IPS DF 6.9 (cell line): Measurements from ENCODE around the gene CNTNAP2.

ENCODE experiments used
- DNase-seq: peaks from one replicate; pipeline ENCODE4 v3.0.0-alpha.2; 2013; ENCODE audit warnings: low read depth, low spot score
- H3K27ac ChIP-seq: one replicate; pipeline ENCODE4 v1.5.1; 2013; ENCODE audit warnings: low read length, control low read depth
- H3K27me3 ChIP-seq: 2 replicates; pipeline ENCODE4 v1.6.1; 2013; ENCODE audit warnings: mild to moderate bottlenecking, low read length; ENCODE audit not compliant: control insufficient read depth, insufficient read depth
- H3K36me3 ChIP-seq: 2 replicates; pipeline ENCODE4 v1.6.1; 2013; ENCODE audit warnings: low read length; ENCODE audit not compliant: control insufficient read depth, insufficient read depth
- H3K4me1 ChIP-seq: 2 replicates; pipeline ENCODE4 v1.6.1; 2013; ENCODE audit warnings: low read length; ENCODE audit not compliant: control insufficient read depth, insufficient read depth
- H3K4me3 ChIP-seq: 2 replicates; pipeline ENCODE4 v1.5.1; 2013; ENCODE audit warnings: mild to moderate bottlenecking, low read length
- H3K9me3 ChIP-seq: 2 replicates; pipeline ENCODE4 v1.6.1; 2013; ENCODE audit warnings: low read length, inconsistent platforms; ENCODE audit not compliant: control insufficient read depth, insufficient read depth
- WGBS: extraction: QIAGEN DNeasy Blood & Tissue Kit; methylation state at CpG from one replicate; pipeline ENCODE4 v1.1.7; 2013; ENCODE audit warnings: mixed read lengths, missing lambda C conversion rate; ENCODE audit not compliant: insufficient read length, insufficient coverage; 5-methylcytosine and 5-hydroxymethylcytosine counted together

Gene CNTNAP2

GRCh38 chr7:148337246-148337965, 2220.8 kb downstream of the CNTNAP2 start:
- no peak overlapping the region for H3K27ac ChIP-seq

DNA sequence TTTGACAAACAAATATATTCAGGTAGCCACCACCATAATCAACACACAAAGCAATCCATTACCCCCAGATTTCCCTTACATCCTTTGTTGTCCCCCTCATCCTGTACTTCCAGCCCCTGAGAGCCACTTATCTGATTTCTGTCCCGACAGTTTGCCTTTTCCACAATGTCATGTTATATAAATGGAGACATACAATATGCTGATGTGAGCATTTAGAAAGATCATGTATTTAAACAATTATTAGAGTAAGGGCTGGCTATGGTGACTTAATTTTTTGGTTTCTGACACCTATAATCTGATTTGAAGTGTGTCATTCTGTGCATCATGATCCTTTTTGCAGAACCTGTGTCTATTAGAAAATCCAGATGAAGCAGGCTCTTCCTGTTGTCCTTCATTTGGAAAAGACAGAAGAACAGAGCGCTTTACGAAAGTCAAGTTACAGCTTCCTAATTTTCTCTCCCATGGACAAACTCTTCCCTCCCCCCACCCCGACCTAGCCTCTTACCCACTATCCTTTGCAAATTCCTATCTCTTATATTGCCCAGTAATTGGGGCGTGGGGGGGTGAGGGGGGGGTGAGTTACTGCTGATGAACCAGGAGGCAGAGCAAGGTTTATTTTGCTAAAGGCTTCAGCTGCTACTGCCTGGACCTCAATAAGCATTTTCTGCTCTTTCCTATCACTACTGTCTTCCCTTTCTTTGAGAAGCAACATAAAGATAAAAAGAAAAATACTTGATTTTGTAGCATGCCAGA, 2221.6 kb downstream of the CNTNAP2 start:
- Histone ChIP-seq H3K27ac (no peak overlapping the region), H3K4me3 (no peak overlapping the region), H3K4me1 (no peaks in the 10 kb centered on the region; the same call in 1 of the 2 replicates), H3K9me3 (no peaks in the 10 kb centered on the region), H3K27me3 (no peaks in the 10 kb centered on the region), H3K36me3 (no peaks in the 10 kb centered on the region)
- DNase-seq: no peak
- WGBS: no CpG with 5 or more reads among the region's 5 CpGs

More at GRCh38 chr7:148337246-148337965, 2220.8 kb downstream of the CNTNAP2 start:
- H3K4me3 ChIP-seq: no peak overlapping the region
- no CpG with 5 or more reads among the region's 11 CpGs for WGBS
- DNase-seq: no peak
- no peaks in the 10 kb centered on the region for H3K27me3 ChIP-seq
- no peaks in the 10 kb centered on the region for H3K9me3 ChIP-seq
- no peaks in the 10 kb centered on the region; the same call in 1 of the 2 replicates for H3K4me1 ChIP-seq
- no peaks in the 10 kb centered on the region for H3K36me3 ChIP-seq

- WGBS: no CpG with 5 or more reads among the region's 15 CpGs
- no peaks in the 10 kb centered on the region; the same call in 1 of the 2 replicates for H3K4me1 ChIP-seq
- no peak for DNase-seq
- no peaks in the 10 kb centered on the region for H3K9me3 ChIP-seq
- no peak overlapping the region for H3K27ac ChIP-seq
- no peaks in the 10 kb centered on the region for H3K36me3 ChIP-seq
- H3K4me3 ChIP-seq: peak overlapping the region; percentile 31; the same call in 1 of the 2 replicates
- no peaks in the 10 kb centered on the region for H3K27me3 ChIP-seq
Measured at GRCh38 chr7:148340438-148341280, 2224.1 kb downstream of the CNTNAP2 start.

DNA sequence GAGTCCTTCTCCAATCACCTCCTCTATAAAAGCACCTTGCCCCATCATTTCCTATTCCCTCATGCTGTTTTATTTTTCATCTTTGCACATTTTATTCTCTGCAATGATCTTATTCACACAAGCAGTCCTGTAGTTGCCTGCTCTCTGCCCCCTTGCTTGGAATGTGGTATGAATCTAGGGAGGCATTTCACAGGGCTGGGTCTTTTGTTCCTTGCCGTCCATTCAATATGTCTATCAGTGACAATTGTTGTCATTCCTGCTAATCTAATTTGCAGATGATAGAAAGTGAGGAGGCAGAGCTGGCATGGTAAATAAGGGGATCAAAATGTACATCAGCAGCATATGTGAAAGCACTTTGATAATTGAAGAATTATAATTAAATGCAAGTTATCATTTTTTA, 2227.8 kb downstream of the CNTNAP2 start:
- no peaks in the 10 kb centered on the region for H3K36me3 ChIP-seq
- H3K27ac ChIP-seq: no peak overlapping the region
- H3K9me3 ChIP-seq: no peaks in the 10 kb centered on the region
- no peaks in the 10 kb centered on the region for H3K4me1 ChIP-seq
- H3K4me3 ChIP-seq: no peak overlapping the region
- no CpG with 5 or more reads among the region's 1 CpG for WGBS
- H3K27me3 ChIP-seq: no peaks in the 10 kb centered on the region
- no peak for DNase-seq

- H3K4me1 ChIP-seq: no peaks in the 10 kb centered on the region
- no peaks in the 10 kb centered on the region for H3K36me3 ChIP-seq
- H3K9me3 ChIP-seq: no peaks in the 10 kb centered on the region
- no peaks in the 10 kb centered on the region for H3K27me3 ChIP-seq
- no CpG with 5 or more reads among the region's 5 CpGs for WGBS
- no peak overlapping the region for H3K27ac ChIP-seq
- H3K4me3 ChIP-seq: no peak overlapping the region
- no peak for DNase-seq
Measured at GRCh38 chr7:148347981-148348380, 2231.4 kb downstream of the CNTNAP2 start.

DNA sequence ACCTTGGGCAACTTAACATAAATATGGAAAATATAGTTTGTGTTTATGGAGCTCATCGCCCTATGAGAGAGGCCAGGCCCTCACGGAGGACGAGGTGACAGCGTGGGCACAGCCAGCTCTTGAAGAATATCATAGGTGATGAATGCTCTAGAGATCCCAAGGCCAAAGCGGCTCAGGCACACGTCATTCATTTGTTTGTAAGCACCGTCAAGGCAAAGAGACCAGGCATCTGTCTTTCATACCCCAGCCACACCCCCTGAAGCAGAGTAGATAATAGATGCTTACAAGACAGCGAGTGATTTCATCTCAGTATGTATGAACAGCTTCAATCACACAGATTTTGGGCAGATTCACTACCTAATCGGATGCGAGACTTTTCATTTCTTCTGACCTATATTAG, 2231.9 kb downstream of the CNTNAP2 start:
- Histone ChIP-seq H3K9me3 (no peaks in the 10 kb centered on the region), H3K36me3 (no peaks in the 10 kb centered on the region), H3K27me3 (no peaks in the 10 kb centered on the region), H3K4me3 (no peak overlapping the region), H3K27ac (no peak overlapping the region), H3K4me1 (no peaks in the 10 kb centered on the region)
- WGBS: no CpG with 5 or more reads among the region's 10 CpGs
- no peak for DNase-seq

DNA sequence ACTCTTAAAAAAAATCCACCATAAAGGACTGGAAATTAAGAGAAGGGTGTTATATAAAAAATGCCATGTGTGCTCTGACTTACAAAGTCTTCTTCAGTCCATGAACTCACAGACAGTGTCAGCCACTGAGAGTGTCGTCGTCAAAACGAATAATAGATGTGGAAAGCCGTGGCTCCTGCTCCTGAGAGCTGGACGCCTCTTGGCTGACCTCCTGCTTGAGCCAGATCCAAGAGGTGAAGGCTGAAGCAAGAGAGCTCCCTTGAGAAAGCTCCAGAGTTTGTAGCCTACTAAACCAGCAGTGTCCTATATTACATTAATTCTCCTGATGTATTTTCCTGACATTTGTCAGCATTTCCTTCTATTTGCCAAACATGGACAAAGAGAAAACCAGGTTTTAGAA, 2239.7 kb downstream of the CNTNAP2 start:
- Histone ChIP-seq H3K27me3 (no peaks in the 10 kb centered on the region; the same call in 1 of the 2 replicates), H3K9me3 (no peaks in the 10 kb centered on the region), H3K27ac (no peak overlapping the region), H3K4me1 (peaks cover 2% of the 10 kb centered on the region), H3K36me3 (no peaks in the 10 kb centered on the region), H3K4me3 (no peak overlapping the region)
- no CpG with 5 or more reads among the region's 5 CpGs for WGBS
- no peak for DNase-seq

- WGBS: no CpG with 5 or more reads among the region's 5 CpGs
- Histone ChIP-seq H3K27ac (no peak overlapping the region), H3K4me1 (peaks cover 2% of the 10 kb centered on the region; the same call in 1 of the 2 replicates), H3K9me3 (no peaks in the 10 kb centered on the region), H3K4me3 (no peak overlapping the region), H3K27me3 (no peaks in the 10 kb centered on the region; the same call in 1 of the 2 replicates), H3K36me3 (no peaks in the 10 kb centered on the region)
- no peak for DNase-seq
Measured at GRCh38 chr7:148362541-148362940, 2245.9 kb downstream of the CNTNAP2 start.

DNA sequence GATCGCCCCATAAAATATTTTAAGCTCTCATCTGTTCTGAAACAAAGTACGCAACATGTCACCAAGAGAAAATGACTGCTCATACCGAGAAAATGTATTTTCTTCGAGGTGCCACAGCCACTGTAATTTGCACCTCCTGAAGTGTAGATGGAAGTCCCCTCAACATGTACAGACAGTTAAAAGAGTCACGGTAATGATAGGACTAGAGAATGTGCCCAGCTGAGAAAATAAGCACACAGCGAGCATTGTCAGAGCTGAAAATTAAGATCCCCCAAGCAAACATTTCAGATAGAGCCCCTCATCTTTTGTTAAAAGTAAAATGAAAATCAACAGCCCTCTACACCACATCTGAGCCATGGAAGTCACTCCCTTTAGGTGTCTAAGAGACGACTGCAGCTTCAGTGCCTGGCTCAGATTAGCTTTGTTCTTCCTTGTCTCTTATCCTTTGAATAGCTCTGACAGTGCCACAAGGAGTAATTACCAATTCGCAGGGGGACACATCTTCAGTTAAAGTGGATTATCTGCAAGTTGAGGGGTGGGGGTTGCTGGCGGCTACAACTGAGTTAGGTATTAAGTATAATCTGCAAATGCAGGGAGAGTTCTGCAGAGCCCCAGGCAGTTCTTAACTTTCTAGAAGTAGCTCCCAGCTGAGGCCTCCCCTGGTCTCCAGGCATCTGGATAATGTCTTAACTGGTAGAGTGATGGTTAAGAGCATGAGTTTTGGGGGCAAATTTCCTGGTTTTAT, 2251.3 kb downstream of the CNTNAP2 start:
- no CpG with 5 or more reads among the region's 9 CpGs for whole genome bisulfite sequencing
- no peaks in the 10 kb centered on the region for H3K4me1 ChIP-seq
- no peaks in the 10 kb centered on the region for H3K9me3 ChIP-seq
- no peak overlapping the region for H3K4me3 ChIP-seq
- no peaks in the 10 kb centered on the region; the same call in 1 of the 2 replicates for H3K36me3 ChIP-seq
- DNase-seq: no peak
- H3K27ac ChIP-seq: no peak overlapping the region
- H3K27me3 ChIP-seq: no peaks in the 10 kb centered on the region
